Measurements from ENCODE around the gene CFAP74.

GRCh38 chr1:1873186-1873585 lies 130.4 kb downstream of the CFAP74 start:
- no peak for TF ChIP-seq CTCF (IDR thresholded peaks at IDR 0.05; ENCODE audit: poor library complexity)
- no peak for TF ChIP-seq EZH2 (IDR thresholded peaks at IDR 0.05; ENCODE audit: borderline replicate concordance)
- TF ChIP-seq EZH2phosphoT487 (IDR thresholded peaks at IDR 0.05; ENCODE audit: low read depth, severe bottlenecking, unreplicated experiment): no peak
